Suprapubic skin (tissue), 4 donors: ENCODE results near the gene ELMO3.

ENCODE experiments used
- CTCF ChIP-seq, 2 donors: fragments of 200-600 bp in 1 of 2; fragments of 450-650 bp in 1 of 2; sonication (generic) in 1 of 2; IDR thresholded peaks; one replicate each; pipeline ENCODE4 v1.5.1; 2016 to 2019; ENCODE audit warnings: antibody characterized with exemption in 2 of 2, mild to moderate bottlenecking in 1 of 2, moderate library complexity in 1 of 2
- POLR2A ChIP-seq, 2 donors: fragments of 450-650 bp; IDR thresholded peaks; one replicate each; pipeline ENCODE4 v1.6.1; 2017; ENCODE audit warnings: antibody characterized with exemption in 2 of 2, mild to moderate bottlenecking in 2 of 2, moderate library complexity in 2 of 2
- POLR2AphosphoS5 ChIP-seq, 3 donors: sonication (generic); formaldehyde crosslinking; IDR thresholded peaks; one replicate each; pipeline ENCODE4 v1.6.1; 2017; ENCODE audit warnings: antibody characterized with exemption in 3 of 3

GRCh38 chr16:67237396-67238277 lies 38.7 kb downstream of the ELMO3 start:
- TF ChIP-seq CTCF (IDR thresholded peaks at IDR 0.05), result no peak
- no peak for TF ChIP-seq POLR2AphosphoS5 (IDR thresholded peaks at IDR 0.05)
- TF ChIP-seq POLR2A (IDR thresholded peaks at IDR 0.05), result no peak
